ENCODE data around the gene TP53BP1.

TP53BP1 gene

GRCh38 chr15:43473885-43474284 lies 19.1 kb downstream of the TP53BP1 start:
- Histone ChIP-seq H3K27ac (ENCODE audit: low read length, poor library complexity, severe bottlenecking) (no peak overlapping the region), H2BK12ac (ENCODE audit: low read length in 2 of 2) (no peak overlapping the region), H3K4me2 (ENCODE audit: low read length, poor library complexity, severe bottlenecking) (no peak overlapping the region), H3K23ac (ENCODE audit: low read length in 2 of 2) (no peak overlapping the region), H3K36me3 (ENCODE audit: control insufficient read depth in 1 of 2, insufficient read depth in 2 of 2, low read depth in 1 of 2, low read length in 2 of 2) (peaks cover 28 to 88% of the 10 kb centered on the region in 2 experiments), H3K18ac (ENCODE audit: low read depth in 1 of 2, low read length in 2 of 2) (no peak overlapping the region), H2AK5ac (ENCODE audit: low read length, severe bottlenecking) (no peak overlapping the region), H2BK120ac (ENCODE audit: low read depth, low read length) (no peak overlapping the region), H3K9ac (ENCODE audit: low read length) (no peak overlapping the region), H4K91ac (ENCODE audit: low read length) (no peak overlapping the region), H2AFZ (ENCODE audit: low read depth, low read length) (no peak overlapping the region), H3K79me1 (replicated peaks; ENCODE audit: low read length, poor library complexity, severe bottlenecking) (peaks cover 15% of the 10 kb centered on the region), H4K8ac (ENCODE audit: low read length) (no peak overlapping the region), H3K4me3 (ENCODE audit: insufficient read depth in 1 of 2, low read depth in 1 of 2, low read length in 2 of 2) (no peak overlapping the region), H2BK5ac (ENCODE audit: low read depth, low read length, poor library complexity, severe bottlenecking) (no peak overlapping the region), H2BK15ac (ENCODE audit: low read depth, poor library complexity, severe bottlenecking) (no peak overlapping the region), H3K14ac (ENCODE audit: low read length in 2 of 2) (no peak overlapping the region), H3K27me3 (ENCODE audit: control insufficient read depth in 1 of 2, insufficient read depth in 1 of 2, low read length in 2 of 2) (no peaks in the 10 kb centered on the region), H3K4ac (ENCODE audit: low read depth in 1 of 2, low read length in 2 of 2) (no peak overlapping the region), H3K9me3 (ENCODE audit: control insufficient read depth, low read length) (no peaks in the 10 kb centered on the region), H3K4me1 (ENCODE audit: control insufficient read depth, insufficient read depth, low read depth, low read length) (no peaks in the 10 kb centered on the region)
- over 99% methylated on average over 25 of the region's 25 CpGs for WGBS
- DNase-seq: no peak

GRCh38 chr15:43471975-43472374 lies 21.0 kb downstream of the TP53BP1 start:
- Histone ChIP-seq H4K91ac (ENCODE audit: low read length) (no peak overlapping the region), H4K8ac (ENCODE audit: low read length) (no peak overlapping the region), H2AFZ (ENCODE audit: low read depth, low read length) (no peak overlapping the region), H3K18ac (ENCODE audit: low read depth in 1 of 2, low read length in 2 of 2) (no peak overlapping the region), H3K27ac (ENCODE audit: low read length, poor library complexity, severe bottlenecking) (no peak overlapping the region), H2BK15ac (ENCODE audit: low read depth, poor library complexity, severe bottlenecking) (no peak overlapping the region), H3K4me2 (ENCODE audit: low read length, poor library complexity, severe bottlenecking) (no peak overlapping the region), H3K14ac (ENCODE audit: low read length in 2 of 2) (no peak overlapping the region), H3K9ac (ENCODE audit: low read length) (no peak overlapping the region), H2BK5ac (ENCODE audit: low read depth, low read length, poor library complexity, severe bottlenecking) (no peak overlapping the region), H3K36me3 (ENCODE audit: control insufficient read depth in 1 of 2, insufficient read depth in 2 of 2, low read depth in 1 of 2, low read length in 2 of 2) (peaks cover 36 to 89% of the 10 kb centered on the region in 2 experiments), H3K23ac (ENCODE audit: low read length in 2 of 2) (no peak overlapping the region), H3K27me3 (ENCODE audit: control insufficient read depth in 1 of 2, insufficient read depth in 1 of 2, low read length in 2 of 2) (no peaks in the 10 kb centered on the region), H2AK5ac (ENCODE audit: low read length, severe bottlenecking) (no peak overlapping the region), H2BK120ac (ENCODE audit: low read depth, low read length) (no peak overlapping the region), H3K4me1 (ENCODE audit: control insufficient read depth, insufficient read depth, low read depth, low read length) (no peaks in the 10 kb centered on the region), H3K9me3 (ENCODE audit: control insufficient read depth, low read length) (no peaks in the 10 kb centered on the region), H3K4me3 (ENCODE audit: insufficient read depth in 1 of 2, low read depth in 1 of 2, low read length in 2 of 2) (no peak overlapping the region), H2BK12ac (ENCODE audit: low read length in 2 of 2) (no peak overlapping the region), H3K4ac (ENCODE audit: low read depth in 1 of 2, low read length in 2 of 2) (no peak overlapping the region), H3K79me1 (replicated peaks; ENCODE audit: low read length, poor library complexity, severe bottlenecking) (peaks cover 13% of the 10 kb centered on the region)
- DNase-seq: no peak

- Histone ChIP-seq H3K14ac (ENCODE audit: low read length in 2 of 2) (no peak overlapping the region), H3K36me3 (ENCODE audit: control insufficient read depth in 1 of 2, insufficient read depth in 2 of 2, low read depth in 1 of 2, low read length in 2 of 2) (peaks cover 30 to 84% of the 10 kb centered on the region in 2 experiments), H3K27ac (ENCODE audit: low read length, poor library complexity, severe bottlenecking) (no peak overlapping the region), H3K4me2 (ENCODE audit: low read length, poor library complexity, severe bottlenecking) (no peak overlapping the region), H2BK5ac (ENCODE audit: low read depth, low read length, poor library complexity, severe bottlenecking) (no peak overlapping the region), H3K4me3 (ENCODE audit: insufficient read depth in 1 of 2, low read depth in 1 of 2, low read length in 2 of 2) (no peak overlapping the region), H3K27me3 (ENCODE audit: control insufficient read depth in 1 of 2, insufficient read depth in 1 of 2, low read length in 2 of 2) (no peaks in the 10 kb centered on the region), H2AFZ (ENCODE audit: low read depth, low read length) (no peak overlapping the region), H3K9ac (ENCODE audit: low read length) (peak overlapping the region; percentile 61), H3K4ac (ENCODE audit: low read depth in 1 of 2, low read length in 2 of 2) (no peak overlapping the region), H3K79me1 (replicated peaks; ENCODE audit: low read length, poor library complexity, severe bottlenecking) (peaks cover 11% of the 10 kb centered on the region), H3K23ac (ENCODE audit: low read length in 2 of 2) (no peak overlapping the region), H4K8ac (ENCODE audit: low read length) (no peak overlapping the region), H4K91ac (ENCODE audit: low read length) (no peak overlapping the region), H3K18ac (ENCODE audit: low read depth in 1 of 2, low read length in 2 of 2) (no peak overlapping the region), H2BK12ac (ENCODE audit: low read length in 2 of 2) (no peak overlapping the region), H3K4me1 (ENCODE audit: control insufficient read depth, insufficient read depth, low read depth, low read length) (no peaks in the 10 kb centered on the region), H2BK120ac (ENCODE audit: low read depth, low read length) (no peak overlapping the region), H2AK5ac (ENCODE audit: low read length, severe bottlenecking) (no peak overlapping the region), H2BK15ac (ENCODE audit: low read depth, poor library complexity, severe bottlenecking) (no peak overlapping the region), H3K9me3 (ENCODE audit: control insufficient read depth, low read length) (no peaks in the 10 kb centered on the region)
- no peak for DNase-seq
- WGBS: 95% methylated on average over 3 of the region's 3 CpGs
Observed at GRCh38 chr15:43469867-43470266, 23.1 kb downstream of the TP53BP1 start.

- Histone ChIP-seq H3K9ac (ENCODE audit: low read length) (peak overlapping the region; percentile 72), H3K36me3 (ENCODE audit: control insufficient read depth in 1 of 2, insufficient read depth in 2 of 2, low read depth in 1 of 2, low read length in 2 of 2) (peaks cover 31 to 76% of the 10 kb centered on the region in 2 experiments), H3K4me2 (ENCODE audit: low read length, poor library complexity, severe bottlenecking) (no peak overlapping the region), H3K79me1 (replicated peaks; ENCODE audit: low read length, poor library complexity, severe bottlenecking) (peaks cover 21% of the 10 kb centered on the region), H3K18ac (ENCODE audit: low read depth in 1 of 2, low read length in 2 of 2) (no peak overlapping the region), H3K4me1 (ENCODE audit: control insufficient read depth, insufficient read depth, low read depth, low read length) (peaks cover 3% of the 10 kb centered on the region), H2BK120ac (ENCODE audit: low read depth, low read length) (no peak overlapping the region), H2AFZ (ENCODE audit: low read depth, low read length) (no peak overlapping the region), H2BK12ac (ENCODE audit: low read length in 2 of 2) (no peak overlapping the region), H3K27ac (ENCODE audit: low read length, poor library complexity, severe bottlenecking) (no peak overlapping the region), H2BK15ac (ENCODE audit: low read depth, poor library complexity, severe bottlenecking) (no peak overlapping the region), H3K4ac (ENCODE audit: low read depth in 1 of 2, low read length in 2 of 2) (no peak overlapping the region), H3K9me3 (ENCODE audit: control insufficient read depth, low read length) (no peaks in the 10 kb centered on the region), H3K27me3 (ENCODE audit: control insufficient read depth in 1 of 2, insufficient read depth in 1 of 2, low read length in 2 of 2) (no peaks in the 10 kb centered on the region), H4K8ac (ENCODE audit: low read length) (no peak overlapping the region), H4K91ac (ENCODE audit: low read length) (no peak overlapping the region), H2BK5ac (ENCODE audit: low read depth, low read length, poor library complexity, severe bottlenecking) (no peak overlapping the region), H3K4me3 (ENCODE audit: insufficient read depth in 1 of 2, low read depth in 1 of 2, low read length in 2 of 2) (no peak overlapping the region), H3K23ac (ENCODE audit: low read length in 2 of 2) (no peak overlapping the region), H3K14ac (ENCODE audit: low read length in 2 of 2) (no peak overlapping the region), H2AK5ac (ENCODE audit: low read length, severe bottlenecking) (no peak overlapping the region)
- WGBS: 90% methylated on average over 2 of the region's 2 CpGs
- DNase-seq: peak; percentile 81
Observed at GRCh38 chr15:43465100-43465499, 27.9 kb downstream of the TP53BP1 start.
